Hepatocyte (in vitro differentiated cells): ENCODE measurements around the gene CASTOR1.

Source experiments
- CTCF ChIP-seq: fragments of 200-600 bp; sonication (generic); IDR thresholded peaks from 2 replicates; pipeline ENCODE4 v1.5.1; 2016; ENCODE audit warnings: antibody characterized with exemption, mild to moderate bottlenecking; ENCODE audit not compliant: poor library complexity
- EZH2 ChIP-seq: fragments of 200-600 bp; sonication (generic); IDR thresholded peaks from 2 replicates; pipeline ENCODE4 v1.6.1; 2016; ENCODE audit warnings: antibody characterized with exemption, mild to moderate bottlenecking, borderline replicate concordance

DNA sequence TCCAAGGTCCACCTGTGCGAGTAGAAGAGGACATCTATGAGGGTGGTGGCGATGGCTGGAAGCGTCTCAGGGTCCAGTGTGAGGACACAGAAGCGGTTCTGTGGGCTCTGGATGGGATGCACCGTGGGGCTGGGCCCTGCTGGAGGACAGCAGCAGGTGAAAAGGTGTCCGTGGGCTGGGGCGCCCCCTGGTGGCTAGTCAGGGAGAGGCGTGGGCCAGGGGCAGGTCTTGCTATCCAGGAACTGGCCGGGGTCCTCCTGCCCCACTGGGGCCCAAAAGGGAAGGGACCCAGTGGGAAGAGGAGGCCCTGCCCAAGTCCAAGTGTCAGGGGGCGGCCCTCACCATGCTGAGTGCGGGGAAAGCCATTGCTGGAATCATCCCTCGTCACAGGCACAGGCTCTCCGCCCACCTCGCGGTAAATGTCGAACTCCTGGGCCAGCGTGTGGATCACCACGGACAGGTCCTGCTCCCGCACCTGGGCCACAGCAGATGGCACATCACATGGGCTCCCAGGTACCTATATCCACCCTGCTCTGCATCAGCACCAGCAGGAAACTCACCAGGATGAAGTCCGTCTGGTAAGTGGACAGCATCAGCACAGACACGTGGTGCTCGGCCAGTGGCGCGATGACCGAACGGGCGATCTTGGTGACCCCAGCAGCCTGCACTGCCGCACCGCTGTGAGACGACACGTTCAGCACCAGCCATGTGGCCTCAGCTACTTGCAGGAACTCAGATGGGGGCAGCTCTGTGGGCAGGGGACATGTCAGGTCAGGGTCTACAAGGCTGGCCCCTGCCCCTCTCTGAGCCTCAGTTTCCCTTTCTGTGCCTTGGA, 2.3 kb downstream of the CASTOR1 start:
- no peak for TF ChIP-seq EZH2
- peak; percentile 79 for TF ChIP-seq CTCF
